Chondrocyte (in vitro differentiated cells): ENCODE data around the gene RANBP3. TPM values are rescaled to one million over a fixed set of nuclear protein-coding genes. Genes with fewer than 3 reads are reported as not detected.

Source experiments
- DNase-seq: peaks from one replicate; pipeline ENCODE4 v3.0.0; 2021; ENCODE audit warnings: mixed read lengths, low spot score
- H3K27ac Mint-ChIP-seq: one replicate; pipeline ENCODE4 v1.8.0; 2021; ENCODE audit warnings: mild to moderate bottlenecking, moderate library complexity, mixed read lengths; ENCODE audit not compliant: unreplicated experiment
- H3K27me3 Mint-ChIP-seq: 2 replicates; pipeline ENCODE4 v1.8.0; 2021; ENCODE audit warnings: low read depth, mixed read lengths
- H3K36me3 Mint-ChIP-seq: 2 replicates; pipeline ENCODE4 v1.8.0; 2021; ENCODE audit warnings: low read depth, mixed read lengths
- H3K4me1 Mint-ChIP-seq: 2 replicates; pipeline ENCODE4 v1.8.0; 2021; ENCODE audit warnings: low read depth, mild to moderate bottlenecking, mixed read lengths
- H3K4me3 Mint-ChIP-seq: one replicate; pipeline ENCODE4 v1.8.0; 2021; ENCODE audit warnings: mild to moderate bottlenecking, moderate library complexity, mixed read lengths; ENCODE audit not compliant: unreplicated experiment
- H3K9me3 Mint-ChIP-seq: 2 replicates; pipeline ENCODE4 v1.8.0; 2021; ENCODE audit warnings: low read depth, mixed read lengths
- CTCF ChIP-seq: fragments of 200-600 bp; sonication (generic); IDR thresholded peaks from 2 replicates; pipeline ENCODE4 v1.5.0; 2021; ENCODE audit warnings: antibody characterized with exemption, mild to moderate bottlenecking, moderate library complexity
- total RNA-seq: library from RNA; stranded (reverse); gene quantifications from 3 replicates; pipeline ENCODE4 v1.2.1, GENCODE V29; 2021

RANBP3 gene
- total RNA-seq, 1 donor from 2014 or later = 53.5 TPM

DNA sequence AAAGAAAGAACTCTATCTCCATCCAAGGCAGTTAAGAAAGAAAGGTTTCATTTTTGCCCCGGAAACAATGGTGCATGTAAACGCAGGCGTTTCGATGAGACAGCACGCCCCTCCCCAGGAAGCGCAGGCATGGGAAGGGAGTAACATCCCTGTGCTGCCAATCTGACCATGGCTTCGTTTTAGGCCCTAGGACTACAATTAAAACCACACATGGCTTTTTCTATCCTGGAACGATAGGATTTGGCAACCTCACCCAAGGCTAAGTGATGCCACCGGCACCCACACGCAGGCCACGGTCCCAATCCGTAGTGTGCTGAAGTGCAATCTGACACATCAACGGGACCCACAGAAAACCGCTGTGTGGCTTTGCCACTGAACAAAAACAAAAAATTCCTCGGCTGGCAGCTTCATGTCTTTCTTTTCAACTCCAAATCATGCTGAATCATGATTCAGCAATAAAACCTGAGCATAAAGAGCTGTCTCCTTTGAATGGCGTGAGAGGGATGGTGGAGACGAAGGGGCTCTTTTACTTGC, 24.2 kb downstream of the RANBP3 start:
- Mint-ChIP-seq H3K9me3 (no peaks in the 10 kb centered on the region), H3K27me3 (no peaks in the 10 kb centered on the region), H3K36me3 (no peaks in the 10 kb centered on the region), H3K4me1 (peaks cover 58% of the 10 kb centered on the region), H3K4me3 (peak overlapping the region; percentile 3), H3K27ac (peak overlapping the region; percentile 85)
- no peak for TF ChIP-seq CTCF
- no peak for DNase-seq

DNA sequence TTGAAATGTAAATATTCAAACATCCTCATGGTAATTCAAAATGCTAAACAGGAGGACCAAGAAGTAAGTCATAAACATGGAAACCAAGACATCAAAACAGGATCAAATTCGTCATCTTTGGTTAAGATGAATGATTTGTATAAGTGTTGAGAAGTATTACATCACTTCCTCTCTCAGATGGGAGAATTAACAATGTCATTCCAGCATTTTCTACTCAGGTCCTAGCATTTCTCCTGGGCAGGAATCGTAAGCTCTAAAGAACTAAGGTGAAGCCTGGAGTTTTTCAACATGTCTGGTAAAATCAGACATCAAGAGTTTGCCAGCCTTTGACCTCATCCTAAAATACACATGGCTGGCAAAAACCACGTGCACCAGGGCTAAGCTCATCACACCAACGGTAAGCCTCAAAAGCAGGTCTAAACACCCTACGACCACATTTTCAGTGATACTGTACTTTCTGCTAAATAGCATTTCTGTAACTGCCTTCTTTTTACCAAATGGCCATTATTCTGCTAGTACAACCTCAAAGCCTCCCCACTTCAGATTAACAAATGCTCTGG, 24.8 kb downstream of the RANBP3 start:
- no peak overlapping the region for H3K4me3 Mint-ChIP-seq
- H3K27ac Mint-ChIP-seq = peak overlapping the region; percentile 85
- H3K27me3 Mint-ChIP-seq = no peaks in the 10 kb centered on the region
- TF ChIP-seq CTCF = no peak
- no peaks in the 10 kb centered on the region for H3K36me3 Mint-ChIP-seq
- H3K9me3 Mint-ChIP-seq = no peaks in the 10 kb centered on the region
- peaks cover 61% of the 10 kb centered on the region for H3K4me1 Mint-ChIP-seq
- DNase-seq = no peak

DNA sequence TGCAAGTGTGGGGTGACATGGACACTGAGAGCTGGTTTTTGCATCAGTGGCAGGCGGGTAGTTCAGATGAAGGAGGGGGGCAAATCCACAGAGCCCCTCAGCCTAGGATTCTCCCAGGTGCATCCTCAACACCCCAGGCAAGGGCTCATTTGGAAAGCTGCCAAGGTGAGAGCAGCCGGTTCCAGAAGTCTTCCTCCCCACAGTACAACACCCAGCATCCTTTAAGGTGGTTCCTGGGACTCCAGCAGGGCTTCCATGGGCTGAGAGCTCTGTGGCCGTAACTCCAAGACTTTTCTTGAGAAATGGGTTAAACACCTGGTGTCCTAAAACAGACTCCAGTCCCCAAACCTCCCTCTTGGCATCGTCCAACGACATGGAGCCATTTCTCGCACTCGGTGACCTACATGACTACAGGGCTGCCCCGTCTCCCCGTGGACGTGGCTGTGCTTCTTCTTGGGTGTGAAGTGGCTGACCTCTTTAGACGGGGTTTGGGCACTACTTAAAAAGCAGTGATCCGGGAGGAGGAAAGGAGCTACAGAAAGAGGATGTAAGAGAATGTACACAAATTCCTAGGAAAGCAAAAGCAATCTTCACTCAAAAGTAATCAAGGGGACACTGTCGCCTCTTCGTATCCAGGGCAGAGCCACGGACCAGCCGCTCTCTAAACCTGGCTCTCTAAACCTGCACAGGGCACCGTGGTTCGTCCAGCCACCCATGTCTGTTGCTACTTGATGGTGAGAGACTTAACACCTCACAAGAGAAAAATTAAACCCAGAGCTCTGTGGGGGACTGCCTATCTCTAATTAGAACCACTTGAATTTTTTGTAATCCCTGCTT, 25.5 kb downstream of the RANBP3 start:
- peaks cover 64% of the 10 kb centered on the region for H3K4me1 Mint-ChIP-seq
- no peaks in the 10 kb centered on the region for H3K27me3 Mint-ChIP-seq
- peak overlapping the region; percentile 85 for H3K27ac Mint-ChIP-seq
- no peak for TF ChIP-seq CTCF
- H3K36me3 Mint-ChIP-seq = peaks cover 2% of the 10 kb centered on the region
- H3K4me3 Mint-ChIP-seq = no peak overlapping the region
- DNase-seq = no peak
- no peaks in the 10 kb centered on the region for H3K9me3 Mint-ChIP-seq

DNA sequence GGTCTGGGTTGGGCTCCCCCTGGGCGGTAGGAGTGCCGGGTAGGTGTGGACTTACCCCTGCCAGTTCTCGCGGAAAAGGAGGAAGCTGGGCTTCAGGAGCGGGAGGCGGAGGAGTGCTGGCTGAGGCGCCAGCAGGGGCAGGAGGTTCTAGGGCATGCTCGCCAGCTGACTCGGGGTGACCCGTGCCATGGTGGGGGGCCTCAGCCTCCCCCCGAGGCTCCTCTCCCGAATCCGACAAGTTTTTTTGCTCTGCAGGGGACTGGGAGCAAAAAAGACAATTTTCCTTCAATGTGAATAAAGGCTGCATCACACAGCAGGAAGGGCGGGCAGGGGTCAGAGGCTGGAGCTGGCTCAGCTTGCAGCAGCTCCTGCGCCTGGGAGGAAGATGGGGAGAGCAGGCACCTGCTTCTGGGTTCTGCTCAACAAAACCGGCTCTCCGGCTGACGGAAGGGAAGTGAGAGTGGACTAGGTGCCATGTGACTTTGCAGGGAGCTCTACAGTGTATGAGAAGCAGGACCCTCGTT, 26.5 kb downstream of the RANBP3 start:
- H3K36me3 Mint-ChIP-seq = peaks cover 2% of the 10 kb centered on the region
- TF ChIP-seq CTCF = no peak
- peaks cover 66% of the 10 kb centered on the region for H3K4me1 Mint-ChIP-seq
- no peak for DNase-seq
- H3K27ac Mint-ChIP-seq = no peak overlapping the region
- H3K27me3 Mint-ChIP-seq = no peaks in the 10 kb centered on the region
- H3K9me3 Mint-ChIP-seq = no peaks in the 10 kb centered on the region
- no peak overlapping the region for H3K4me3 Mint-ChIP-seq

DNA sequence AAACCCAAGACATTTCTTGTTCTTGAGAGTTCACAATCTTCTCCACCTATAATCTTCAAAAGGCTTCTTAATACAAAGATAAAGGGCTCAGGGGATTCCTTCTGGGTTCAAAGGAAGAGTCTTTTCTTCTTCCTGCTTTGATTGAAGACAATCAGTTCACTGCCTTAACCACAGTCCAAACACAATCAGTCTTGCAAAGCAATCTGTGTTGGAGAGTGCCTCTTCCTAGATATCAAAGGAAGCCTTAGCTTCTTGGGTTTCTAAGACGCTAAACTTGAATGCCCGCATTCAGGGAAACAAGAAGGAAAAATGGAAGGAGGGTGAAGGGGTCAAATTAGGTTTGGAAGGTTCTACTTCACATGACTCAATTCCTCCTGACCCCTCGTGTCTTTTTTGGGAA, 27.2 kb downstream of the RANBP3 start:
- Mint-ChIP-seq H3K27ac (no peak overlapping the region), H3K4me1 (peaks cover 66% of the 10 kb centered on the region), H3K9me3 (no peaks in the 10 kb centered on the region), H3K36me3 (peaks cover 2% of the 10 kb centered on the region), H3K27me3 (no peaks in the 10 kb centered on the region), H3K4me3 (no peak overlapping the region)
- no peak for DNase-seq
- TF ChIP-seq CTCF = no peak
